NCI-H510A (cell line): ENCODE measurements around the gene WSCD2.

Source experiments
- DNase-seq: peaks from one replicate; lab custom pipeline; 2025; lab: John Stamatoyannopoulos, UW

Gene WSCD2

DNA sequence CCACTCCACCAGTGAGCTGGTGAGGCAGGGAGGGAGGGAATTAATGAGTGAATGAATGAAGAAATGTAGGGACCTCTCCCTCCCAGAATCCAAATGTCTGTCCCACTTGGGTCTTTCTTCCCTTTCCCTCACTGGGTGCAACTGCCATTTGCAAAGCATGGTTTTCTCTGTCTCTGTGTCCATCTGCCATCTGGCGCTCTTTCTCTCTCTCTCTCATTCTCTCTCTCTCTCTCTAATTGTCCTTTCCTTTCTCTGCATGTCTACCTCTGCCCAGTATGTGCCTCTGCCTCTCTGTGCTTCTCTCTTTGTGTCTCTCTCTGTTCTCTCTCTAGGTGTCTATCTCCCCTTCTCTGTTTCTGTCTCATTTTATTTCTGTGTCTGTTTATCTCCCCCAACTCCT, 107.3 kb downstream of the WSCD2 start:
- DNase-seq: no peak

DNA sequence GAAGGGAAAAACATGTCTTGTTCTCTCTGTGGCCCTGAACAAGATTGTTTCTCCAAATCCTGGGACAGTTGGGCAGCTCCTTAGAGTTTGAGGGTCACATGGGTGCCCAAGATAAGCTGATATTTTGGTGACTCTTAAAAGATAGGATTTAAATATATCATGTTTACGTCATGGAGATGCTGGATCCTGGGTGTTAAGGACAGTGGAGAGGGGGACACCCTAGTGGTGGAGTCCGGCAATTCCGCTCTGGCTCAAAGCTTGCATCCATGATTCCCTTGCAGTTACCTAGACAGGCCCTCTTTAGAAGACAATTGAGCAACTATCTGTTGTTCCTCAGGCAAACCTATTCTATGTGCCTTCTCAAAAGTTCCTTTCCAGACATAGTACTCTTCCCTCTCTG, 108.2 kb downstream of the WSCD2 start:
- DNase-seq: no peak

DNA sequence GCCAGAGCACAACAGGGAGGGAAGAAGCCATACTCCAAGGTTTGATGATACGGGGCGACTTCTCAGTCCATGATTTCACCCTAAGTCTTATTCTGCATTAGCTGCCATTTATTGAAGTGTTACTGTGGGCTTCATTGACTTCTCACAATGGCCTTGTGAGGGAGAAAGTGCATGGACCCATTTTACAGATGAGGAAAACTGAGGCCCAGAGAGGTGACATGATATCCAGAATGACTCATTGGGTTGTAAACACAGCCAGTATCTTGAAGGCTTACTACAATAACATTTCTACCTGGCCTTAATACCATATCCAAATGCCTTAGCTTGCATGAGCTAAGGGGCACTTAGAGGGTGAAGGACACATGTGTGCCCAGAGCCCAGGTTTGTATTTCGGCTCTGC, 109.4 kb downstream of the WSCD2 start:
- DNase-seq: no peak

DNA sequence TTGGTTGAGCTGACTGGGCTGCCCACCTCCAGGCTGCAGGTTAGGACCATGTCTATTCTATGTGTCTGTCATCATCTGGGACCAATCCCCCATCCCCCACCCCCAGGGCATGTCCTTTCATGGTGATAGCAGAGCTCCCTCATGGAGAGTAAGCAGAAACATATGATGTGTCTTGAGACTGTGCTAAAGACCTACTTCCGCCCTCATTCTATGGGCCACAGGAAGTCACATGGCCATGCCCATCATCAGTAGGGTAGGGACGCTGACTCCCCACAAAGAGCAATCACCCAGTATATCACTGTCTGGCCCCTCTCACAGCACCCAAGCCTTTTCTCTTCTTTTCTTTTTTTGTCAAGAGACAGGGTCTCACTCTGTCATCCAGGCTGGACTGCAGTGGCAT, 110.3 kb downstream of the WSCD2 start:
- no peak for DNase-seq

GRCh38 chr12:108240027-108240785, 111.1 kb downstream of the WSCD2 start:
- DNase-seq: no peak

- no peak for DNase-seq
These were observed 111.8 kb downstream of the WSCD2 start for GRCh38 chr12:108240928-108241327.

DNA sequence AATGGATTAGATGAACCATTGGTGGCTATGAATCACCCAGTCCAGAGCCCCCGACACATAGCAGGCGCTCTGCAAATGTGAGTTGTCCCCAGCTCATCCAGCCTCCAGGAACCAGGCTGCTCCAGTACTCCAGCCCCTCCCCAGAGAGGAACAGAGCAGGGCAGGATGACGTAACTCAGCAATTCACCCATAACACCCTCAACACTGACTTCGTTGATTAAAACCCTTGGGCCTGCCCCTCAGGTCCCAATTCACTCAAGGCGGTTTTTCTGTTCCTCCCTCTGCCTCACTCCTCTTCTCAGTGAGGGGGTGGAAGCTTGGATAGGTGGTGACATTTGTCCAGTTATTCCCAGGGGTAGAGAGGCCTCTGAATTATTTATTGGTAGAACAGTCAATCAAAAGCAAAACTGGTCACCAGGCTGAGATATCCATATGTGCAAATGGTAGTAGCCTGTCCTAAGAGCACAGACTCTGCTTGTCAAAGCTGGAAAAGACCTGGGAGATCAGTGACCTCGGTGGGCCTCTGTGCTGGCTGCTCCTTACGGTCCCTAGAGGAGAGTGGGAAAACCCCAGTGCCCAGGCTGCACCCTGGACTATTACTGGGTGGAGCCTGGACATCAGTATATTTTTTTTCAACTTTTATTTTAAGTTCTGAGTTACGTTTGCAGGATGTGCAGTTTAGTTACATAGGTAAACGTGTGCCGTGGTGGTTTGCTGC, 113.1 kb downstream of the WSCD2 start:
- DNase-seq: no peak

- no peak for DNase-seq
These were observed 118.0 kb downstream of the WSCD2 start for GRCh38 chr12:108247130-108247529.

- DNase-seq: no peak
These were observed 118.9 kb downstream of the WSCD2 start for GRCh38 chr12:108248011-108248410.

- no peak for DNase-seq
These were observed 123.4 kb downstream of the WSCD2 start for GRCh38 chr12:108252523-108252922.

- no peak for DNase-seq
These were observed 124.5 kb downstream of the WSCD2 start for GRCh38 chr12:108253540-108253939.

- DNase-seq: no peak
These were observed 124.9 kb downstream of the WSCD2 start for GRCh38 chr12:108254030-108254429.

GRCh38 chr12:108254517-108255251, 125.6 kb downstream of the WSCD2 start:
- DNase-seq: no peak

GRCh38 chr12:108255252-108255602, 126.1 kb downstream of the WSCD2 start:
- no peak for DNase-seq

- no peak for DNase-seq
These were observed 127.9 kb downstream of the WSCD2 start for GRCh38 chr12:108257004-108257403.

DNA sequence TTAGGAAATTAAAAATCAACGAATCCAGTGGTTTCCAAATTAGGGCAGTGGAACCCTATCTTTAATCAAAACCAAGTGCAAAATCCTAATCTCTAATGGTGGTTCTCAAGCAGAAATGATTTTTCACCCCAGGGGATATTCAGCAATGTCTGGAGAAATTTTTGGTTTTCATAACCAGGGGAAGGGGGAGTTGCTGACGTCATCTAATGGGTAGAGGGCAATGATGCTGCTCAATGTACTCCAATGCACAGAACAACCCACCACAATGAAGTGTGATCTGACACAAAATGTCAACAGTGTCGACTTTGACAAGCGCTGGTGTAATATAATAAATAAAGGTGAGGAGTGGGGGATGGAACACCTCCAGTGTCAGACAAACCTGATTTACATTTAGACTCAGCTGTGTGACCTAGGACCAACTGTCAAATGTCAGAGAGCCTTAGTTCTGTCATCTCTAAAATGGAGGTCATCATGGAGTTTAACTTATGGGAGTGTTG, 128.6 kb downstream of the WSCD2 start:
- no peak for DNase-seq

- DNase-seq: no peak
These were observed 131.0 kb downstream of the WSCD2 start for GRCh38 chr12:108260039-108260438.

GRCh38 chr12:108260969-108261368, 131.9 kb downstream of the WSCD2 start:
- no peak for DNase-seq

DNA sequence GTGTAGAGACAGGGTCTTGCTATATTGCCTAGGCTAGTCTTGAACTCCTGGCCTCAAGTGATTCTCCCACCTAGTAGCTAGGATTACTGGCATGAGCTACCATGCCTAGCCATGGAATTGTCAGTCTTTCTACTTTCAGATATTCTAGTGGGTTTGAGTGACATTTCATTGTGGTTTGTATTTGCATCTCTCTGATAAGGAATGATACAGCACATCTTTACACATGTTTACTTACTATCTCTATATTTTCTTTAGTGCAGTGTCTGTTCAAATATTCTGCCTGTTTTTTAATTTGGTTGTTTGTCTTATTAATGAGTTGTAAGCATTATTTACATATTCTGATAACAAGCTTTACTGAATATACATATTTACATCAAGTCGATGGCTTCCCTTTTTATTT, 136.4 kb downstream of the WSCD2 start:
- no peak for DNase-seq

DNA sequence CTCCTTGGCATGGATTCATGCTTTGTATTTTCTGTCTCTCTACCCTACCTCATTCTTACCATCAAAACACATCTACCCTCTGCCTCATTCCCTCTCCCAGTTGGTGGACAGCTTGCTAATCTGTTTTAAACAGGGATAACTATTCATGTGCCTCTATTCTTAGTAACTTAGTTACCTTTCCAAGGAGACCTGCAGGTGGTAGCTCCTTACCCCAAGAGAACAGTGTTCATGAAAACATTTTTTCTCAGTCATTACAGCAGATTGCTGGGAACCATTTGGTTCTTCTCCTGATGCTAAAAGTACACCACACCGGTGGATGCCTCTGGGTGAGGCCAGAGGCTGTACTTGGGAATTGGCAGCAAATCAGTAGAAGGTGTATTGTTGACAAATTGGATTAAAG, 137.0 kb downstream of the WSCD2 start:
- DNase-seq: no peak

DNA sequence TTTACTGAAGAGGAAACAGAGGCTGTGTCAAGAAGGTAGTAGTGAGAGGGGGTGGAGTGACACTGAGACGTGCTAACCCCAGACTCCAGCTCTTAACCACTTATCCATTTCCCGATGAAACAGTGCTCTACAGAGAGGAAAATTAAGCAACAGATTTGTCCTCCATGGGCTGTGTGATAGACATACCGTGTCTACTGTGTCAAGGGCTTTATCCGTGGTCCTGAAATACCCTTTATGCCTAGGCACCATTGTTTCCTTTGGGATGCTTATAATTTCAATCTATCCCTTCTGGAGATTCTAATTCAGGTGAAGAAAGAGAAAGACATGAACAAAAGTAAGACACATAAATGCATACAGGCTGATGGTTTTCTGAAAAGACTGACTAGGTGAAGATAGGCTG, 138.4 kb downstream of the WSCD2 start:
- no peak for DNase-seq

- no peak for DNase-seq
These were observed 139.3 kb downstream of the WSCD2 start for GRCh38 chr12:108268397-108268796.

GRCh38 chr12:108269224-108269623, 140.1 kb downstream of the WSCD2 start:
- DNase-seq: no peak
